Hematopoietic multipotent progenitor cell treated with erythropoietin and hydrocortisone succinate and interleukin-3 and kit ligand, for 6 days (in vitro differentiated cells): ENCODE data around the gene ATP5F1C.

Experiments used
- DNase-seq: peaks from one replicate; pipeline ENCODE4 v3.0.0-alpha.2; 2015

Gene ATP5F1C

DNA sequence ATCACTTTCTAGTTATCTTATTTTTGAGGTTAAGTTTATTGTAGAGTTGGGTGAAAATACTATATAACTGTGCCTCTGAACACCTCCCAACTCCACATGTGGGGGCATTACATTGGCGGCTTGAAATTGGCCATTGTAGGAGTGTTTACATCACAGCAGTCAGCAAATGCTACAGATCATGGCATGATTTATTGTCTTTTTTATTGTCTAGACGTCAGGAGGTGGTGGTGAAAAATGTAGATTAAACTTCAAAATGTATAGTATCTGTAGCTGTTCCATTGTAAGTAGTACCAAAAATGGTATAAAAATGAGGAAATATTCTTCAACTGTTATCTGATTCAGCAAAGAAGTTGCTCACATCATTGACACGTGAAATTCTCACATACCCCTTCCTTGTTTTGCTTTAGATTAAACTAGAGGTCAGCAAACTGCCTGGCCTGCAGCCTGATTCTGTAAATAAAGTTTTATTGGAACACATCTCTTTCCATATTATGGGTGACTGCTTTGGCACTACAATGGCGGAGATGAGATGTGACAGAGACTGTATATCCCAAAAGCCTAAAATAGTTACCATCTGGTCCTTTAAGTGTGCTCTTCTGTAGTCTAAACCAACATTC lies 65.4 kb downstream of the ATP5F1C start:
- DNase-seq = peak; percentile 16

DNA sequence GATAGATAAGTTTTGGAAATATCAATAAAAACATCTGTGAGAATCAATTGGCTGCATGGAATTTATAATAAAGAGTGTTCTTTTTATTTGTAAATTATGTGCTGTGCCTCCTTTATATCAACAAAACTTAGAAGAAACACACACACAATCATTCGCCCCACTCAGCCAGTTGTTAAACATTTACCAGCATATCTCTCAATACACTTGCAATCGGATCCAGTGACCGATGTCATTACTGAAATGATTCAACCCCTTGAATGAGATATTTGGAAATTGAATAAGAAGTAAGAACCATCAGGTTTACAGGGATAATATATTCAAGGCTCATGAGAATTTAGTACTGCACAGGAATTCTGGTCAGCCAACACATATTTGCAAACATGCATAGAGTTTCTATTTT lies 65.9 kb downstream of the ATP5F1C start:
- DNase-seq = no peak

- DNase-seq = no peak
These were observed 67.2 kb downstream of the ATP5F1C start for GRCh38 chr10:7855205-7855604.

DNA sequence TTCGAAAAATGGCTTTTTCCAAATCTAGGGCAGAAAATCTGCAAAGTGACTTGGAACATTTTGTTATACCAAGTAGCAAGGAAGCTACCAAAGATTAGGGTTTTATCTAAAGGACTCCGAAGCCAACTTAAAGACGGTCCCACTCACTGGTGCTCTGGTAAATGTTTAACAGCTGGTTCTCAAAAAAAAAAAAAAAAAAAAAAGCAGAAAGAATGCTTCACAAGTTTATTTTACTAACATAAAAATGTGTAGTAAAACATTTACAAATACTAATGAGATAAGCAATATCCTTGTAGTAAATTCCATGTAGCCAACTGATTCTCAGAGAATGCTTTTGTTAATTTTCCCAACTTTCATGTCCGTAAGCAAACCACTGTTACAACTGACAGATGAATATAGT lies 68.7 kb downstream of the ATP5F1C start:
- DNase-seq = no peak

DNA sequence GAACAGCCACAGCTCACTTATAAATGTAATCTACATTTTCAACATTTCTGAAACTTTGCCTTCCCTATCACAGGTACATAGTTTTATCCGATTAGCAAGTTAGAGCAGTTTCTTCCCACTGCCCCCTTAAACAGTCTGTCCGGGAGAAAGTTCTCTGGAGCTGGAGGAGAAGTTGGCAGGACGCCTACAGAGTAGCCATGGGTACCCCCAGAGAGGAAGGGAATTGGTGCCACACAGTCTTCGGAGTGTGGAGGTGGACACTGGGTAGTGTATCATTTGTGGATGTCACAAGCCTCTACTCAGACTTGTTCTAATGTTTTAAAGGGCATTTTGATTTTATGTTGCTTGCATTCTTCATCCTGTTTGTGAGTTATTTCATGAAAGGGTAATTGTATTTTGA lies 69.3 kb downstream of the ATP5F1C start:
- no peak for DNase-seq
